Measurements from ENCODE around the gene POP7.

DNA sequence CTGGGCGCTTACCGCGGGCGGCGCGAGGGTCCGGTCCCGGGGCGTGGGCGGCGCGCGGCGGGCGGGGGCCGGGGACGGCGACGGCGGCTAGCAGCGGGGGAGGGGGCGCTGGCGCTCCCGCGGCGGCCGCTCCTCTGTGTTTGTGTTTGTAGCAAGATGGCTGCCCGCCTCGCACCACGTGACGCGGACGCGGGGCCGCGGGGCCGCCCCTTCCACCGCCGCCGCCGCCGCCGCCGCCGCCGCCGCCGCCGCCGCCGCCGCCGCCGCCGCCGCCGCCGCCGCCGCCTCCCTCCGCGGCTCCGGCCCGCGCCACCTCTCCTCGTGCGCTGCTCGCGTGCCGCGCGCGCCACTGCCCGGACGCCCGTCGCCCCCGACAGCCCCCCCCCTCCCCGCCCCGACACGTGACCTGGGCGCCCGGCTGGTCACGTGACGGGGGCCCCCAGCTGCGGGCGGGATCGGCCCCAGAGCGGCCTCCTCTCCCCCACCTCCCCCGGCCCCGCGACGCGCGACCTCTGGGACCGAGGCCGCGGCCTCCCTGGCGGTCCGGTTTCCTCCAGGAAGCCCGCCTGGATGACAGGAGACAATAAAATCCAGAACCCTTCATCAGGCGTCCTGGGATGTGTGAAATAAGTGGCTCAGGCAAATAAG, 11.7 kb upstream of the POP7 start, which contains the start of gene GIGYF1:
- TF ChIP-seq, protein P1, sequence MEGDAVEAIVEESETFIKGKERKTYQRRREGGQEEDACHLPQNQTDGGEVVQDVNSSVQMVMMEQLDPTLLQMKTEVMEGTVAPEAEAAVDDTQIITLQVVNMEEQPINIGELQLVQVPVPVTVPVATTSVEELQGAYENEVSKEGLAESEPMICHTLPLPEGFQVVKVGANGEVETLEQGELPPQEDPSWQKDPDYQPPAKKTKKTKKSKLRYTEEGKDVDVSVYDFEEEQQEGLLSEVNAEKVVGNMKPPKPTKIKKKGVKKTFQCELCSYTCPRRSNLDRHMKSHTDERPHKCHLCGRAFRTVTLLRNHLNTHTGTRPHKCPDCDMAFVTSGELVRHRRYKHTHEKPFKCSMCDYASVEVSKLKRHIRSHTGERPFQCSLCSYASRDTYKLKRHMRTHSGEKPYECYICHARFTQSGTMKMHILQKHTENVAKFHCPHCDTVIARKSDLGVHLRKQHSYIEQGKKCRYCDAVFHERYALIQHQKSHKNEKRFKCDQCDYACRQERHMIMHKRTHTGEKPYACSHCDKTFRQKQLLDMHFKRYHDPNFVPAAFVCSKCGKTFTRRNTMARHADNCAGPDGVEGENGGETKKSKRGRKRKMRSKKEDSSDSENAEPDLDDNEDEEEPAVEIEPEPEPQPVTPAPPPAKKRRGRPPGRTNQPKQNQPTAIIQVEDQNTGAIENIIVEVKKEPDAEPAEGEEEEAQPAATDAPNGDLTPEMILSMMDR (IDR thresholded peaks at IDR 0.05): no peak
- TF ChIP-seq POLR2A (IDR thresholded peaks at IDR 0.05): no peak

Measured in right lobe of liver (tissue), 4 donors.